HG03280 (cell line): ENCODE results near the gene C2CD4C.
"Not testable (repeated sequence)": the region's sequence is repeated elsewhere in the genome, so short reads cannot be mapped to it uniquely, and the experiment has no call there.

Experiments used
- ATAC-seq: cut with Tn5 transposase; IDR thresholded peaks from one replicate; pipeline ENCODE4 v1.9.1; 2021; ENCODE audit warnings: mild to moderate bottlenecking, moderate library complexity; ENCODE audit not compliant: unreplicated experiment

Gene C2CD4C, protein sequence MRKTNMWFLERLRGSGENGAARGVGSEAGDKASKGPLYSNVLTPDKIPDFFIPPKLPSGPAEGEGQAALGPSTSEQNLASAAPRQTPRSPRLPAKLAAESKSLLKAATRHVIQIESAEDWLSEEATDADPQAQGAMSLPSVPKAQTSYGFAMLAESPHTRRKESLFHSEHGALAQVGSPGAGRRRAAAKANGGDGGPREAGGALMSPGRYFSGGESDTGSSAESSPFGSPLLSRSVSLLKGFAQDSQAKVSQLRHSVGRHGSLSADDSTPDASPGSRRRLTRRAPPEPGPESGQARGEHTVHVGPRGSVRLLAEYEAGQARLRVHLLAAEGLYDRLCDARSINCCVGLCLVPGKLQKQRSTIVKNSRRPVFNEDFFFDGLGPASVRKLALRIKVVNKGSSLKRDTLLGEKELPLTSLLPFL

DNA sequence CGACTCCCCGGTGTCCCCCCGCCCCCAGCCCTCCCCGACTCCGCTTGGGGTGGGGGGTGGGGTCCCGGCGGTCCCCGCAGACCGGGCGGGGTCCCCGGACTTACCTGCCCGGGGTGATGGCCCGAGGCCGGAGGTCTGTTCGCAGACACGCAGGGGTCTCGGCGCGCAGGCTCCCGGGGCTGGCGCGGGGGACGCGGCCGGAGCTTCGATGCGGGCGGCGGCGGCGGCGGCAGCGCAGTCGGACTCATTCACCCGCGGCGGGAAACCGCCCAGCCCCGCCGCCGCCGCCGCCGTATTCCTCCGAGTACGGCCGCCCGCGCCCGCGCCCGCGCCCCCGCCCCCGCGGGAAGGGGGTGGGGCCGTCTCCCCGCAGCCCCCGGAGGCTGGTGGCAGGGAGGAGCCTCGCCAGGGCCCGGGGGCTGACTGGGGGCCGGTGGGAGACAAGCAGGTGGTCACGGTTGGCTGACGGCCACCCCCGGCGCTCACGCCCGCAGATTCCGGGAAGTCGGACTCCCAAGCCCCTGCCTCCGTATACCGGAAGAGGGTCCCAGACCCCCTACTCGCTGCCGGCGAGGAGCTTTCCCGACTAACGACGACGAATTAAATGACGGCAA lies at the start of gene C2CD4C:
TSS of gene C2CD4C (minus strand) at position 246 of the 614 bp plus-strand sequence. CDS start 786 bp downstream, outside the sequence.
- no peak for ATAC-seq

DNA sequence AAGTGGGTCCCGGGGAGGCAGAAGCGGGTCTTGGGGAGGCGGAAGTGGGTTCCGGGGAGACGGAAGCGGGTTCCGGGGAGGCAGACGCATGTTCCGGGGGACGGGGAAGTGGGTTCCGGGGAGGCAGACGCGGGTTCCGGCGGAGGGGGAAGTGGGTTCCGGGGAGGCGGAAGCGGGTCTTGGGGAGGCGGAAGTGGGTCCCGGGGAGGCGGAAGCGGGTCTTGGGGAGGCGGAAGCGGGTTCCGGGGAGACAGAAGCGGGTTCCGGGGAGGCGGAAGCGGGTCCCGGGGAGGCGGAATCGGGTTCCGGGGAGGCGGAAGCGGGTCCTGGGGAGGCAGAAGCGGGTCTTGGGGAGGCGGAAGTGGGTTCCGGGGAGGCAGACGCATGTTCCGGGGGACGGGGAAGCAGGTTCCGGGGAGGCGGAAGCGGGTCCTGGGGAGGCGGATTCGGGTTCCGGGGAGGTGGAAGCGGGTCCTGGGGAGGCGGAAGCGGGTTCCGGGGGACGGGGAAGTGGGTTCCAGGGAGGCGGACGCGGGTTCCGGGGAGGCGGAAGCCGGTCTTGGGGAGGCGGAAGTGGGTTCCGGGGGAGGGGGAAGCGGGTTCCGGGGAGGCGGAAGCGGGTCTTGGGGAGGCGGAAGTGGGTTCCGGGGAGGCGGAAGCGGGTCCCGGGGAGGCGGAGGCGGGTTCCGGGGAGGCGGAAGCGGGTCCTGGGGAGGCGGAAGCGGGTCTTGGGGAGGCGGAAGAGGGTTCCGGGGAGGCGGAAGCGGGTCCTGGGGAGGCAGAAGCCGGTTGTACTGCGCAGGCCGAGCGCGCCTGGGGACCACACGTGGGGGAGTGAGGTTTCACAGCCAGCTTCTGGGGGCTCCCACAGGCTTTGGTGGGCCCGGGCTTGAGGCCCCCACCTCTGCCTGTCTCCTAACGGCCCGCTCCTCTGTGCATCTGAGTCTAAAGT lies 49.4 kb upstream of the C2CD4C start:
- ATAC-seq = no peak

DNA sequence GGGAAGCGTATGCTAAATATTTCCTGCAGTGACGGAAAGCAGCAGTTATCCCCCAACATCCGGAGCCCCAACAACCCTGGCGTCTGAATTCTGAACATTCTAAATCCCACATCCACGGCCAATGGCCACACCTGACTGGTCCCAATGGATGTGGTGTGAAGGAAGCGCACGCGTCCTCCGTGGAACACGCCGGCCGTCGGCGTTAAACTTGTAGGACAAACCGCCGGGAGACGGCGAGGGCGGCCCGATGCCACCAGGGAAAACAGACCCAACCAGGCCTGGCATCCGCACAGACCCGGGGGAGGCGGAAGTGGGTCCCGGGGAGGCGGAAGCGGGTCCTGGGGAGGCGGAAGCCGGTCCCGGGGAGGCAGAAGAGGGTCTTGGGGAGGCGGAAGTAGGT lies 48.7 kb upstream of the C2CD4C start:
- no peak for ATAC-seq

DNA sequence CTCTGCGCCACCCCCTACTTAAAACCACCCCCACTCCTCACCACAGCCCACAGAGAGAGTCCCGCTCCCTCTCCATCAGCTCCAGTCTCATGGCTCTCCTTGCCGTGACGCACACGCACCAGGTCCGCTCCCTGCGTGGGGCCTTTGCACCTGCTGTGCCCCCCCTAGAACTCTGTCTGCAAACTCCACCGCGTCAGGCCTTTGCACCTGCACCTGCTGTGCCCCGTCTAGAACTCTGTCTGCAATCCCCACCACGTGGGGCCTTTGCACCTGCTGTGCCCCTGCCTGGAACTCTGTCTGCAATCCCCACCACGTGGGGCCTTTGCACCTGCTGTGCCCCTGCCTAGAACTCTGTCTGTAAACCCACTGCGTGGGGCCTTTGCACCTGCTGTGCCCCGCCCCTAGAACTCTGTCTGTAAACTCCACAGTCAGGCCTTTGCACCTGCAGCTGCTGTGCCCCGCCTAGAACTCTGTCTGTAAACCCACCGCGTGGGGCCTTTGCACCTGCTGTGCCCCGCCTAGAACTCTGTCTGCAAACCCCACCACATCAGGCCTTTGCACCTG lies 47.7 kb upstream of the C2CD4C start:
- no peak for ATAC-seq

DNA sequence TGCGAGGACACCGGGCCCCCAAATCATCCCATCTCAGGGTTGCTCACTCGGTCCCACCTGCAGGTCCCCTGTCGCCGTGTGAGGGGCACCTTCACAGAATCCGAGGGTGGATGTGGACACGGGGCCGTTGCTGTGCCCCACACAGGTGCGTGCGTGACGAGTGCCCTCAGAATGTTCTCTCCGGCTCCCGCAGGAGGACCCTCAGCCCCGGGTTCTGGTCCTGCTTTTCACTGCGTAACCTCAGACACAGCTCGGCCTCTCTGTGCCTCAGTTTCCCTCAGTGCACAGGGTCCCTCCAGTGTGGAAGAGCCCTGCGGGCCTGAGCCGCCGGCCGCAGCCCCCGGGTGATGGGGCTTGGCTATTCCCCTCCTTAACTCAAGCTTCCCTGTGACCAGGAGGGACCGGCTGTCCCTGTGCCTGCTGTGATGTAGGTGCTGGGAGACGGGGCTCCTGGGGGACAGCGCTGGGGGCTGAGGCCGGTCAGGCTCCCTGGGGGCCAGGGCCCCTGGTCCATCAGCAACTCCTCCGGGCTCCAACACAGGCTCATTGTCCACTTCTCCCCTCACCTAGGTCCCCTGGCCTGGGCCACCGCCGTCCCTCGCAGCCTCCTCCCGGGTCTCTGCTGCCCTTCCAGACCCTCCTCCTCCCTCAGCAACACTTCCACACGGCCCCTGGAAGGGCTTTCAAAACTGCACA lies 47.1 kb upstream of the C2CD4C start:
- no peak for ATAC-seq

DNA sequence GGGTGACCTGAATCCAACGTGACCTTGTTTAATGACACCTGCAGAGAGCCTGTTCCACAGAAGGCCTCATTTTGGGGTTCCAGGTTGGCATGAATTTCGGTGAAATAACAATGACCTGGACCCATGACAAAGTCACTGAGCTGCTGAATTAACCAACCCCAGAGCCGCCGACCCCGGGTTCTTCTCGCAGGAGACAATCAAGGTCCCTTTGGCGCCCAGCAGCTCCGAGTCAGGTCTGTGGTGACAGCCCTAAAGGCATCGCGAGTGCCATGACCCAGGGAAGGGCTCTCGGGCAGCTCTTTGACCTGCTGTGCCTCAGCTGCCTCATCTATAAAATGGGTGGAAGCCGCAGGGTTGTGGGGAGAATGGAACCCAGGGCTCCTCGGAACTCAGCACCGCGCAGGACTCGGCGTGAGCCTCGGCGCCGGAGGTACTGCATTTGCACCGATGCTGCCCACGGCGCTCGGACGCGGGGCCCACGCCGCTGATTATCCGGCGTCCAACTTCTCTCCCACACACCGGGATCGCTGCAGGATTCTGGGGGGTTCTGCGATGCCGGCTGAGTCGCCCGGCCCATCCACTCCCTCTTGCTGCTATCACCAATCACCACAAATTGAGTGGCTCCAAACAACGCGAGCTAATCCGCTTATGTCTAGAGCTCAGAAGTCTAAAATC lies 46.2 kb upstream of the C2CD4C start:
- ATAC-seq = no peak

- no peak for ATAC-seq
These were observed 44.7 kb upstream of the C2CD4C start for GRCh38 chr19:453606-454005.

- no peak for ATAC-seq
These were observed 43.9 kb upstream of the C2CD4C start for GRCh38 chr19:452829-453228.

DNA sequence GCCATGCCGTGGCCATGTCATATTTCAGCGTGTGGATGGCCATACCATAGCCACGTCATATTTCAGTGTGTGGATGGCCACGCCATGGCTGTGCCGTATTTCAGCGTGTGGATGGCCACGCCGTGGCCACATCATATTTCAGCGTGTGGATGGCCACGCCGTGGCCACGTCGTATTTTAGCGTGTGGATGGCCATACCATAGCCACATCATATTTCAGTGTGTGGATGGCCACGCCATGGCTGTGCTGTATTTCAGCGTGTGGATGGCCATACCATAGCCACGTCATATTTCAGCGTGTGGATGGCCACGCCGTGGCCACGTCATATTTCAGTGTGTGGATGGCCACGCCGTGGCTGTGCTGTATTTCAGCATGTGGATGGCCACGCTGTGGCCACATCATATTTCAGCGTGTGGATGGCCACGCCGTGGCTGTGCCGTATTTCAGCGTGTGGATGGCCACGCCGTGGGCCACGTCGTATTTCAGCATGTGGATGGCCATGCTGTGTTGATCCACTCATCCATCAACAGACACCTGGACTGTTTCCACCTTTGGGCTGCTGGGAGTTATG lies 42.0 kb upstream of the C2CD4C start:
- ATAC-seq = not testable (repeated sequence)

- ATAC-seq = no peak
These were observed 41.0 kb upstream of the C2CD4C start for GRCh38 chr19:449916-450315.

- no peak for ATAC-seq
These were observed 39.0 kb upstream of the C2CD4C start for GRCh38 chr19:447816-448560.

DNA sequence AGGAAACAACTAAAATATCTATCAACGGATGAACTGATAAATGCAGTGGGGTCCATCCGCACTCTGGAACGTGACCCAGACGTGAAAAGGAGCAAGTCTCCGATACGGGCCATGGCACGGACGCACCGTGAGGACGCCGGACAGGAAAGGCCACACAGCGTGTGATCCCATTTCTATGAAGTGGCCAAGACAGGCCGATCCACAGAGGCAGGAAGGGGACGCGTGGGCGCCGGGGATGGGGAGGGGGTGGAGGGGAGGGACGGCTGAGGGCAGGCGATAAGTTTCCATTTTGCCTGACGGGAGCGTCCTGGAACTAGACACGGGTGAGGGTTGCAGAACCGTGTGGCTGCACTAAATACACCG lies 38.1 kb upstream of the C2CD4C start:
- ATAC-seq = no peak

DNA sequence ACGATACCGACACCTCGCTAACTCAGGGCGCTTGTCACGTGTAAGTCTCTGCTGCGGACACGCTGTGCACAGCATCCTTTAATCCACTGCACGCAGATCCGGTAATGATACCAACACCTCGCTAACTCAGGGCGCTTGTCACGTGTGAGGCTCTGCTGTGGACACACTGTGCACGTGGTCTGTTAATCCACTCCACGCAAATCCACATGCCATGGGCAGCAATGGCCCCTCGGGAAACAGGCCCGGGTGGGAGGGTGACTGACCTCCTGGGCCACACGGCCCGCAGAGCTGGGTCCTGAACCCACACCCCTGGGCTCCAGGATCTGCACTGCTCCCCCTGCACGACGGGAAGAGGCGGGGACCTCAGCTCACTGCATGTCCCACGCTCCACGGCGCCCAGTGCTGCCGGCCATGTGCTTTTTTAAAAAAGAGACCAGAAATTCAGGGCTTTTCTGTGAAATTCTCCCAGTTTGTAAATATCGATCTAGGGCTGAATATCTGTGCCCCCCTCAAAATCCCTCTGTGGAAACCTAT lies 35.8 kb upstream of the C2CD4C start:
- ATAC-seq = no peak

DNA sequence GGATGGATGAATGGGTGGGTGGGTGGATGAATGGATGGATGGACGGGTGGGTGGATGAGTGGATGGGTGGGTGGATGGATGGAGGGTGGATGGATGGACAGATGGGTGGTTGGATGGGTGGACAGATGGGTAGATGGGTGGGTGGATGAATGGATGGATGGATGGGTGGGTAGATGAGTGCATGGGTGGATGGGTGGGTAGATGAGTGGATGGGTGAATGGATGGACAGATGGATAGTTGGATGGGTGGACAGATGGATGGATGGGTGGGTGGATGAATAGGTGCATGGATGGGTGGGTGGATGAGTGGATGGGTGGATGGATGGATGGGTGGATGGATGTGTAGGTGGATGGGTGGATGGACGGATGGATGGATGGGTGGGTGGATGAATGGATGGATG lies 34.1 kb upstream of the C2CD4C start:
- no peak for ATAC-seq

GRCh38 chr19:442085-442484 lies 33.1 kb upstream of the C2CD4C start:
- ATAC-seq = no peak

DNA sequence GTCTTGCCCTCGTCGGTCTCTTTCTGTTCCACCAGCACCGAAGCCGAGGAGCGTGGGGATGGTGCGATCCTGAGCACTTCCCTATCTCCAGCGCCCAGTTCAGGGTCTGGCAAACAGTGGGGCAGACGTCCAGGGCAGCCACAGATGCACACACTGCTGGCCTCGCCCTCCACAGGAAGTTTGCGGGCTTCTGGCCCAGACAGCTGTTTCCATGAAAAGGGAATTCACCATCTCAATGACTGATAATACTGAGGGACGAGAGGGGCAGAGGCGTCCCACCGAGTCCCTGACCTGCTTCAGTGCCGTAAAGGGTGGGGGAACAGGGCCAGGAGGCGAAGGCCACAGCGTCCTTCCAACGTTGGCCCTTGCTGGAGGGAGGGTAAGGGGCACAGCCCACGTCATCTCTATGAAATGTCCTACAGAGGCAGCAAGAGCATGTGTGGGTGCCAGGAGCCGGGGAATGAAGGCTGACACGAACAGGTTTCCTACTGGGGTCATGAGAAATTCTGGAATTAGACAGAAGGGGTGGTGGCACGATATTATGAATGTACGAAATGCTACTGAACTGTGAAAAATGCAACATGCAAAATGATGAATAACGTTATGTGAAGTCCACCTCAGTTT lies 32.4 kb upstream of the C2CD4C start:
- ATAC-seq = no peak

GRCh38 chr19:440391-441212 lies 31.7 kb upstream of the C2CD4C start:
- no peak for ATAC-seq
